ENCODE data around the gene SLC43A2.

DNA sequence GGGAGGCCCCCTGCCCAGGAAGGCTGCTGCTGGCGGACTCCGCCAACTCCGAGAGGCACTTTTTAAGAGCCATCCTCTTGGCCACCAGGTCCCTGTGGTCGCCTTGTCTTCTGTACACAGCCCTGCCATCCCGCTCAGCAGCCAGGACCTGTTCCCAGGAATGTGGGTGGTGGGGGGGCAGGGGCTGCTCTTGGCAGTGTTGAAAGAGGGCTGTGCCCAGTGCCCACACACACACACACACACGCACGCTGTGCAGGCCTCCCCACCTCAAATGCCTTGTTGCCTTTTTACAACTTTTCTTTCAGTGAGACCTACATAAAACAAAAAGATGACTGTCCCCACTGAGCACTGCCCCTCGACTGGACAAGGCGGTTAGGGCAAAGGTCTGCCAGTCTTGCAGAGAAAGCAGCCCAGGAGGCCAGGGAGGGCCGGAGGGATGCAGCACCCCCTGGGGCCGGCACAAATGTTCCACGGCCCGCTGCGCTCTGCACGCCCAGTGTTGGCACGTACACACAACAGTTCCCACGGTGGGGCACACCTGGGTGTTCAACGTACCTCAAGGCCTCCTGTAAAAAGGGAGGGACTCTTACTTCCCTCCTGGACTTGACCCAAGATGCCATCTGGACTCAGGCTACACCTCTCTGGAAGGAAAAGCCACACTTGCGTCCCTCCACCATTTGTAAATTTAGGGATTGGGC, 47.5 kb downstream of the SLC43A2 start:
- TF ChIP-seq, protein P1, sequence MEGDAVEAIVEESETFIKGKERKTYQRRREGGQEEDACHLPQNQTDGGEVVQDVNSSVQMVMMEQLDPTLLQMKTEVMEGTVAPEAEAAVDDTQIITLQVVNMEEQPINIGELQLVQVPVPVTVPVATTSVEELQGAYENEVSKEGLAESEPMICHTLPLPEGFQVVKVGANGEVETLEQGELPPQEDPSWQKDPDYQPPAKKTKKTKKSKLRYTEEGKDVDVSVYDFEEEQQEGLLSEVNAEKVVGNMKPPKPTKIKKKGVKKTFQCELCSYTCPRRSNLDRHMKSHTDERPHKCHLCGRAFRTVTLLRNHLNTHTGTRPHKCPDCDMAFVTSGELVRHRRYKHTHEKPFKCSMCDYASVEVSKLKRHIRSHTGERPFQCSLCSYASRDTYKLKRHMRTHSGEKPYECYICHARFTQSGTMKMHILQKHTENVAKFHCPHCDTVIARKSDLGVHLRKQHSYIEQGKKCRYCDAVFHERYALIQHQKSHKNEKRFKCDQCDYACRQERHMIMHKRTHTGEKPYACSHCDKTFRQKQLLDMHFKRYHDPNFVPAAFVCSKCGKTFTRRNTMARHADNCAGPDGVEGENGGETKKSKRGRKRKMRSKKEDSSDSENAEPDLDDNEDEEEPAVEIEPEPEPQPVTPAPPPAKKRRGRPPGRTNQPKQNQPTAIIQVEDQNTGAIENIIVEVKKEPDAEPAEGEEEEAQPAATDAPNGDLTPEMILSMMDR (IDR thresholded peaks at IDR 0.05): no peak
- no peak for TF ChIP-seq POLR2A (IDR thresholded peaks at IDR 0.05)
- TF ChIP-seq EP300 (IDR thresholded peaks at IDR 0.05): no peak
- TF ChIP-seq POLR2AphosphoS5 (IDR thresholded peaks at IDR 0.05): no peak

Data from suprapubic skin (tissue), 4 donors.